Measurements from ENCODE around the gene KXD1. TPM values are rescaled to one million over a fixed set of nuclear protein-coding genes. Genes with fewer than 3 reads are reported as not detected.
"Not testable (repeated sequence)": the region's sequence is repeated elsewhere in the genome, so short reads cannot be mapped to it uniquely, and the experiment has no call there.

The KXD1 gene
- total and polyA plus RNA-seq, 10 of the 15 experiments (the other 5 are each of a cell fraction or from before 2014, with no cell fraction given) = 27.5 to 209 (median 129) TPM

- ChIA-PET RAD21 (ENCODE audit: unreplicated experiment) (interaction anchor here (0.6 to 5.1 kb wide), 3 partner anchors 21 to 49 kb away, joined by 3 to 26 read pairs (median 9); partner anchors contain the start of genes KXD1 and UBA52), CTCF (interaction anchor here (0.6 to 6.5 kb wide), 7 partner anchors 21 to 325 kb away, joined by 3 to 64 read pairs (median 3); partner anchors contain the start of genes FKBP8, KXD1, REX1BD and UBA52), SMC1A (ENCODE audit: uncharacterized antibody, unreplicated experiment) (interaction anchor here (1.2 to 5.4 kb wide), 4 partner anchors 20 to 65 kb away, joined by 3 to 24 read pairs (median 5); partner anchors contain the start of genes KXD1 and REX1BD), POLR2A (interaction anchor here (0.6 to 4.7 kb wide), 9 partner anchors 15 to 317 kb away, joined by 3 to 48 read pairs (median 6); partner anchors contain the start of genes FKBP8, KXD1, REX1BD and UBA52)
- Histone ChIP-seq H3K9ac (ENCODE audit: control insufficient read depth, insufficient read depth, low read length) (peak overlapping the region; percentile 58), H3K27ac (ENCODE audit: control insufficient read depth, insufficient read depth) (peak overlapping the region; percentile 62), H3K4me3 (0 out of 2 replicates have a peak overlapping the region, but pooled peaks have one; percentile 54), H2AFZ (ENCODE audit: control insufficient read depth, low read depth, low read length) (peak overlapping the region; percentile 57), H3K4me2 (ENCODE audit: control insufficient read depth, insufficient read depth) (peak overlapping the region; percentile 90), H3K79me2 (ENCODE audit: control insufficient read depth, insufficient read depth, low read length) (peaks cover 38% of the 10 kb centered on the region)
- WGBS (ENCODE audit: insufficient coverage, insufficient replicate concordance, low lambda C conversion rate, missing lambda C conversion rate) = 79% methylated on average over 16 of the region's 19 CpGs
- ATAC-seq; FAIRE-seq; H3K4me1 ChIP-seq (ENCODE audit: control insufficient read depth, insufficient read depth, low read length); H3K9me3 ChIP-seq (replicated peaks; ENCODE audit: control insufficient read depth, insufficient read depth, low read length); DNase-seq (ENCODE audit: low read depth, low spot score); in situ Hi-C loops (cut with MboI); H3K36me3 ChIP-seq (ENCODE audit: control insufficient read depth in 2 of 2, insufficient read depth in 2 of 2, low read length in 1 of 2); H4K20me1 ChIP-seq (ENCODE audit: control insufficient read depth, insufficient read depth); H3K27me3 ChIP-seq (replicated peaks in 1 of 2; ENCODE audit: control insufficient read depth in 2 of 2, insufficient read depth in 2 of 2, low read length in 1 of 2): not testable (repeated sequence)
- TSS peak; percentile 80 for BruUV-seq (replicated peaks)
- intact Hi-C loops (cut with micrococcal nuclease; ENCODE audit: unreplicated experiment) = loop anchor here (1.0 to 2.0 kb wide), 4 partner anchors 34 to 113 kb away; partner anchors contain the start of genes KXD1, REX1BD and UBA52
- peak; percentile 94 for TF ChIP-seq SMARCA5 (IDR thresholded peaks at IDR 0.05)
- TF ChIP-seq MLLT1 (IDR thresholded peaks at IDR 0.05) = peak; percentile 30; the same call in 1 of the 2 replicates
- 0 out of 2 replicates have a peak, but pooled peaks have one; percentile 33 for TF ChIP-seq ZNF217 (IDR thresholded peaks at IDR 0.05)
- TF ChIP-seq ZBTB33 (IDR thresholded peaks at IDR 0.05) = 0 out of 2 replicates have a peak, but pooled peaks have one; percentile 20
- 0 out of 4 replicates have a peak, but pooled peaks of 1 of the 2 experiments have one; percentile 18 for TF ChIP-seq IKZF2 (IDR thresholded peaks at IDR 0.05)
- peak; percentile 88 for TF ChIP-seq YY1 (IDR thresholded peaks at IDR 0.05; ENCODE audit: low read depth, low read length)
Measured at GRCh38 chr19:18522862-18523440, 34.7 kb upstream of the KXD1 start.
